ENCODE data around the gene ZIC2. TPM values are rescaled to one million over a fixed set of nuclear protein-coding genes. Genes with fewer than 3 reads are reported as not detected.

ZIC2 gene
- total and polyA plus RNA-seq, 2 of the 4 experiments (the other 2 are of a cell fraction) = not detected

- intact Hi-C loops (cut with micrococcal nuclease) = no loop called here
- H3K27ac ChIP-seq (ENCODE audit: insufficient read depth, low read length) = no peak overlapping the region
Measured at GRCh38 chr13:99948907-99949678, 32.5 kb upstream of the ZIC2 start.

More at GRCh38 chr13:99948907-99949678, 32.5 kb upstream of the ZIC2 start:
- Histone ChIP-seq H3K4me2 (ENCODE audit: low read depth, low read length) (no peak overlapping the region), H3K79me1 (ENCODE audit: low read depth in 1 of 2, low read length in 2 of 2) (no peaks in the 10 kb centered on the region), H3K27me3 (ENCODE audit: control insufficient read depth, insufficient read depth, low read length) (peaks cover 55% of the 10 kb centered on the region), H3K18ac (ENCODE audit: low read depth, low read length) (no peak overlapping the region), H2BK120ac (ENCODE audit: low read depth, low read length) (no peak overlapping the region), H2AFZ (replicated peaks; ENCODE audit: low read length, poor library complexity) (no peak overlapping the region), H4K5ac (ENCODE audit: low read depth, low read length) (no peak overlapping the region), H3K23ac (ENCODE audit: low read depth, low read length) (no peak overlapping the region), H3K4me3 (ENCODE audit: insufficient read depth, low read depth, low read length) (no peak overlapping the region), H2BK15ac (ENCODE audit: low read depth, low read length) (no peak overlapping the region), H2AK9ac (replicated peaks; ENCODE audit: low read depth, low read length, poor library complexity) (no peak overlapping the region), H4K8ac (ENCODE audit: low read depth in 2 of 2, low read length in 2 of 2) (no peak overlapping the region), H3K14ac (replicated peaks; ENCODE audit: low read depth, low read length) (no peak overlapping the region), H3K9me3 (ENCODE audit: control insufficient read depth, insufficient read depth, low read length) (no peaks in the 10 kb centered on the region), H2BK5ac (ENCODE audit: low read depth, low read length, poor library complexity, severe bottlenecking) (no peak overlapping the region), H4K91ac (ENCODE audit: insufficient read depth, low read depth, low read length) (no peak overlapping the region), H2AK5ac (ENCODE audit: low read depth, low read length) (no peak overlapping the region), H3K9me1 (ENCODE audit: insufficient read depth, low read length) (no peaks in the 10 kb centered on the region), H3K36me3 (ENCODE audit: control insufficient read depth, insufficient read depth, low read length) (no peaks in the 10 kb centered on the region), H3K56ac (ENCODE audit: extremely low read depth, insufficient read depth, low read length) (no peak overlapping the region), H2BK20ac (ENCODE audit: low read depth, low read length) (no peak overlapping the region), H4K20me1 (ENCODE audit: insufficient read depth, low read length) (no peaks in the 10 kb centered on the region; the same call in 1 of the 2 replicates), H3K4me1 (ENCODE audit: control insufficient read depth, insufficient read depth, low read length) (no peaks in the 10 kb centered on the region), H3K4ac (ENCODE audit: low read depth, low read length) (no peak overlapping the region), H3K9ac (ENCODE audit: low read depth, low read length) (no peak overlapping the region)
- no peak for DNase-seq
- ChIA-PET POLR2A (ENCODE audit: unreplicated experiment) (no interaction called here), CTCF (no interaction called here)
- no TSS peak for BruUV-seq (replicated peaks)
- WGBS, 2 experiments (ENCODE audit: extremely low coverage in 2 of 2, insufficient read length in 1 of 2) = 33% methylated on average over 1 of the region's 10 CpGs; no CpG with 5 or more reads in 1 of the 2 experiments
- no peak for ATAC-seq (ENCODE audit: low read depth)
- in situ Hi-C loops (cut with MboI; ENCODE audit: low sequenced_read_pairs) = no loop called here
- dilution Hi-C loops (cut with HindIII; ENCODE audit: low sequenced_read_pairs, unreplicated experiment) = no loop called here
- TF ChIP-seq POLR2A (IDR thresholded peaks at IDR 0.05; ENCODE audit: low read depth, low read length) = no peak
- no peak for TF ChIP-seq RCOR1 (IDR thresholded peaks at IDR 0.05; ENCODE audit: insufficient replicate concordance, low read length)
- no peak for TF ChIP-seq MXI1 (IDR thresholded peaks at IDR 0.05; ENCODE audit: borderline replicate concordance, low read depth, low read length)
- TF ChIP-seq BHLHE40 (IDR thresholded peaks at IDR 0.05; ENCODE audit: low read depth, low read length) = no peak
- TF ChIP-seq MAFK (IDR thresholded peaks at IDR 0.05; ENCODE audit: low read depth, low read length) = no peak
- TF ChIP-seq RFX5 (IDR thresholded peaks at IDR 0.05; ENCODE audit: low read depth, low read length) = no peak
- TF ChIP-seq SMC3 (IDR thresholded peaks at IDR 0.05; ENCODE audit: low read depth, low read length) = no peak
- TF ChIP-seq FOS (IDR thresholded peaks at IDR 0.05; ENCODE audit: low read depth, low read length) = no peak
- TF ChIP-seq RAD21 (IDR thresholded peaks at IDR 0.05; ENCODE audit: low read length) = no peak
- TF ChIP-seq USF2 (IDR thresholded peaks at IDR 0.05; ENCODE audit: low read depth, low read length) = no peak
- TF ChIP-seq CTCF (conservative IDR thresholded peaks at IDR 0.05; ENCODE audit: low read depth, low read length) = no peak
- TF ChIP-seq CHD1 (IDR thresholded peaks at IDR 0.05; ENCODE audit: low read depth, low read length) = no peak
- no peak for TF ChIP-seq NFE2L2 (IDR thresholded peaks at IDR 0.05; ENCODE audit: low read depth, low read length)

All from IMR-90 (cell line).